GM21786 (cell line): ENCODE data around the gene UBE2I.

ENCODE experiments used
- ATAC-seq: cut with Tn5 transposase; IDR thresholded peaks from one replicate; pipeline ENCODE4 v1.9.1; 2021; ENCODE audit not compliant: unreplicated experiment

Gene UBE2I

DNA sequence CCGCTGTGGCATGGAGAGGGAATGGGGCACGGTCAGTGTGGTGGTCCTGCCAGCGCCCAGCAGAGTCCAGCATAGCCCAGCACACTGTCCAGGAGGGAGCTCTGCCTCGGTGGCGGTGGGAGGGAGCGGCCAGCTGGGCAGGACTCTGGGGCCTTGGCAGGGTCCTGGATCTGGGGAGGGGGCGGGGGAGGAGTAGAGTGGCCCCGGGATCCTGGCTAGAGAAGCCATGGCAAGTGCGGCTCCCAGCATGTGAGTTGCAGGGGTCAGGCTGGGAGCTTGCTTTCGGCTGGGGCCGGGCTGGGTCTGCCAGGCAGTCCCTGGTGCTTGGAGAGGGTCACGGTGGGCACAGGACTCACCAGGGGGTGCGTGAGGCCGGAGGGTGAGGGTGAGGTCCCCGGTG lies 46.2 kb downstream of the UBE2I start:
- ATAC-seq, result no peak

DNA sequence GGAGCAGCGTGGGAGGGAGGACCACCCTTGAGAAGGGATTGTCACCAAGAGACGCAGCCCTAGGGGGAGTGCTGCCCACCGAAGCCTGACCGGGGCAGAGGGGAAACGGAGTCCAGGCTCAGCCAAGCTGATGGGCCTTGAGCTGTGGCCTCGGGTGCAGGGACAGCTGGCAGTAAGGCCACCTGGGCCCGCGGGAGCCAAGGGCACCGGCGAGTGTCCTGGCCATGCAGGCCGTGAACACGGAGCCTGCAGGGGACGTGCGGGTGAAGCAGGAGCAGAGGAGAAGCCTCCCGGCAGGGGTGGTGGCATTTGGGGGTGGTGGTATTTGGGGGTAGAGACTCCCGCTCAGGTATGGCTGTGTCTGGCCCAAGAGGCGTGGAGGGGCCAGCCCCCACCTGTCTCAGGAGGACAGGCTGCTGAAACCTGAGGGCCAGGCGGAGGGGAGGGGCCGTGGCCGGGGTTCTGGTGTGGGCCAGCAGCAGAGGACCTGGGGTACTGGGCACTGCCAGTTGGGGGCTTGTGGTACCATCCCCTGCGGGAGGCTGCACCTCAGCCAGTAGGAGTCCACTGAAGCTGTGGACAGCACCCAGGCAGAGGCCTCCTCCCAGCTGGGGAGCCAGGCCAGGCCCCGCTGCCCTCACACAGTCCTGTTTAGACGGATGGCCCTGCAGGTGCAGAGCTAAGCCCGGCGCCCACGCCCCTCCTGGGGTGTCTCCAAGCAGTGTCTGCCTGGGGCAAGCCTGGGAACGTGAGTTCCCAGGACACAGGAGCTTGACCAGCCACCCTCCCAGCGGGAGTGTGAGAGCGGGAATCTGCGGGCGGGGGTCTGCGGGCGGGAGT lies 46.8 kb downstream of the UBE2I start:
- ATAC-seq, result no peak

DNA sequence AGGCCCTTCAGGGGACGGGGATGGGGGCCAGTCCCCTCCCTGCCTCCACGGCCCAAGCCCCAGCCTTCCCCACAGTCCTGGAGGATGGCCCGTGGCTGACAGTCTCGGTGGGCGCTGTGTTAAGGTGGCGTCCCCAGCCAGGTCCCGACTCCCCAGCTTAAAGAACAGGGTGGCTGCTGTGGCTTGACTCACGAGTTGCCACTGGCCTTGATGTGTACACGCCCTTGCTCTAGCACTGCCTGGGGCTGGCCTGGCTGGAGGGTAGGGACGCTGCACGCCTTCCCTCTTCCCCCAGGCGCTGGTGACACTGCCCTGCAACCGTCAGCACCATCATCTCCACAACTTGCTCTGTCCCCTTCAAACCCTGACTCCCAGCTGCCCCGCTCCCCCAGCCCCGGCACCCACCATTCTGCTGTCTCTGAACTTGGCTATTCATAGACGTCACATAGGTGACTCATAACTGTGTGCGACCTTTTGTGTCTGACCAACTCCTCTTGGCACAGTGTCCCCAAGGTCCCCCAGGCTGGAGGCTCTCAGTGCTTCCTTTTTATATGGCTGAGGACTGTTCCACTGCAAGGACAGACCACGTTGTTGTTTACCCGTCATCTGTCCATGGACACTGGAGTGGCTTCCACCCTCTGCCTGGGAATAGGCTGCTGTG lies 48.6 kb downstream of the UBE2I start:
- ATAC-seq, result no peak

DNA sequence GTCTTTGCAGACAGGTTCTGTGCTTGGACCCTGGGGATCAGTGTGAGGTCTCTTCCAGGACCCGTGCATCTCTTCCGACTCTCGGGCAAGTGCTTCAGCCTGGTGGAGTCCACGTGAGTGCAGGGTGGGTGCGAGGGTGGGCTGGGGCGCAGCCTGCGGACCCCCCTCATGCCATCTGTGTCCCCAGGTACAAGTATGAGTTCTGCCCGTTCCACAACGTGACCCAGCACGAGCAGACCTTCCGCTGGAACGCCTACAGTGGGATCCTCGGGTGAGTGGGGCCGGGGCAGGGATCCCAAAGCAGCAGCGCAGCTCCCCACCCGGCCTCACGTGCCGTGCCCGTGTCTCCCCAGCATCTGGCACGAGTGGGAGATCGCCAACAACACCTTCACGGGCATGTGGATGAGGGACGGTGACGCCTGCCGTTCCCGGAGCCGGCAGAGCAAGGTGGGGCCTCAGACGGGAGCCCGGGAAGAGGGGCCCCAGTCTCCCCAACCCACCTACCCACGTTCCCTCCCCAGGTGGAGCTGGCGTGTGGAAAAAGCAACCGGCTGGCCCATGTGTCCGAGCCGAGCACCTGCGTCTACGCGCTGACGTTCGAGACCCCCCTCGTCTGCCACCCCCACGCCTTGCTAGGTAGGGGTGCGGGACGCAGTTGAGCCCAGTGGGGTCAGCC lies 52.4 kb downstream of the UBE2I start:
- no peak for ATAC-seq

DNA sequence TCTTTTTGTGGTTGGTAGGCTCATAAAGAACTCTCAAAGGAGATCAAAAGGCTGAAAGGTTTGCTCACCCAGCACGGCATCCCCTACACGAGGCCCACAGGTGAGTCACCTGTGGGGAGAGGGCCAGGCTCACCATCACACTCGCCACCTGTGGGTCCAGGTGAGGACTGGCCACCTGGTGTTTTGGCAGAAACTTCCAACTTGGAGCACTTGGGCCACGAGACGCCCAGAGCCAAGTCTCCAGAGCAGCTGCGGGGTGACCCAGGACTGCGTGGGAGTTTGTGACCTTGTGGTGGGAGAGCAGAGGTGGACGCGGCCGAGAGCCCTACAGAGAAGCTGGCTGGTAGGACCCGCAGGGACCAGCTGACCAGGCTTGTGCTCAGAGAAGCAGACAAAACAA lies 53.4 kb downstream of the UBE2I start:
- no peak for ATAC-seq

DNA sequence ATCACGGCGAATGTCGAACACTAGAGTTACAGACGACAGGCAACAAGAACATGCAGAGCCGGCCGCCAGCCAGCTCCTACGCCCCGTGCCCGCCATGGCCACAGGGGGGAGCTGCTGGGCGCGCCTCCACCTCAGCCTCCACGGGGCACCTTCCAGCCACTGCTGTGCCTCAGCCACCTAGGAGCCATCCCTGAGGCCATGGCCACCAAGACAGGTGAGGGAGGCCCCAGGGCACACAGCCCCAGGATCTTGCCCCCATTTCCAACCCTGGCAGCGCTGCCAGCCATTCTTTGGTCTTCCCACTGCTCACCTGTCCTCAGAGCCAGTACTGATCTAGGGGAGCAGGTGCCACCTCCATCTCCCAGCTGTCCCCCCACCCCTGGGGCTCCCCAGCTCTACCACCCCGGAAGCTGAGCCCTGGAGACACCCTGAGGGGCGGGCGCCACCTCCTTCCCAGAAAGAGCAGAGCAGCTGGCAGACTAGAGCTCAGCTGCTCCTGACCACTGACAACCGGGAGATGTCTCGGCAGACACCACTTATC lies 54.1 kb downstream of the UBE2I start:
- no peak for ATAC-seq

DNA sequence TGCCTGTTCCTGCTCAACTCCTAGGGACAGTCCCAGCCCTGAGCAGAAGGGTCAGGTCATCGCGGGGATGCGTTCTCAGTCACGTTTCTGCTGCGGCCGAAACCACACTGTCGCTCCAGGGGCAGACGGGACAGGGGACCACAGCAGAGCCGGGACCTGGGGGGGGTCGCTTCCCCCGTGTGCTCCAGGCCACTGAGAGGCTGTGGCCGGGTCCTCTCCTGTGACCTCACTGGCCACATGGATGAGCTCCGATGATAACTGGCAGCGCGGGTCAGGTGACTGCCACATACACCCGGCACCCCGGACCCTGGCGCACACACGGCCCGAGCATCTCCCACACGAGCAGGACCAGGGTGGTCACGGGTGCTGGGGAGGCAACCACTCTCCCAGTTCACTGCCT lies 55.1 kb downstream of the UBE2I start:
- ATAC-seq, result no peak

DNA sequence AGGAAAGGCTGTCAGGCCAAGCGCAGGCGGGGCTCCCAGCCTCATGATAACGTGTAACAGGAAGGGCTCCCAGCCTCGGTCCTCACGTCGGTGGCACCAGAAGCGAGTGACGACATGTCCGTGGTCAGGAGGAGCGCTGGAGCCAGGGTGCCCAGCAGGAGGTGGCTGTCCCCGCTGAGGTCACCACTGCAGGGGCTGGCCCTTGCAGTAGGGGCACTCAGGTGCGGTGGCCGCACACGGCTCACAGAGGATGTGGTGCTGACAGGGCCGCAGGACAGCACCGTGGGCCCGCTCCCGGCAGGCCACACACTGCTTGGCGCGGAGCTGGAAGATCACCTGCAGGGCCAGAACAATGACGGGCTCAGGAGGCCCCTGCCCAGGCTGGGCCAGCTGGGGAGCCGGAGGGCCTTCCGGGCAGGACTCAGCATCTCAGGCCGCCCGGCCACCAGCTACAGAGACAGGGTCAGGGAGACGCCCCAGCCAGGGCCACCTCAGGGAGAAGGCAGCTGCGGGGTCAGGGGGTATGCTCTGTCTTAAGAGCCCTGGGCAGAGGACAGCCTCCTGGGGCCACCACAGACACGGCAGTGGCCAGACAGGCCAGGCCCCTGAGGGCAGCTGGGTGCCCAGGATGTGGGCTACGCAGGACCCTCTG lies 56.8 kb downstream of the UBE2I start:
- ATAC-seq, result no peak

DNA sequence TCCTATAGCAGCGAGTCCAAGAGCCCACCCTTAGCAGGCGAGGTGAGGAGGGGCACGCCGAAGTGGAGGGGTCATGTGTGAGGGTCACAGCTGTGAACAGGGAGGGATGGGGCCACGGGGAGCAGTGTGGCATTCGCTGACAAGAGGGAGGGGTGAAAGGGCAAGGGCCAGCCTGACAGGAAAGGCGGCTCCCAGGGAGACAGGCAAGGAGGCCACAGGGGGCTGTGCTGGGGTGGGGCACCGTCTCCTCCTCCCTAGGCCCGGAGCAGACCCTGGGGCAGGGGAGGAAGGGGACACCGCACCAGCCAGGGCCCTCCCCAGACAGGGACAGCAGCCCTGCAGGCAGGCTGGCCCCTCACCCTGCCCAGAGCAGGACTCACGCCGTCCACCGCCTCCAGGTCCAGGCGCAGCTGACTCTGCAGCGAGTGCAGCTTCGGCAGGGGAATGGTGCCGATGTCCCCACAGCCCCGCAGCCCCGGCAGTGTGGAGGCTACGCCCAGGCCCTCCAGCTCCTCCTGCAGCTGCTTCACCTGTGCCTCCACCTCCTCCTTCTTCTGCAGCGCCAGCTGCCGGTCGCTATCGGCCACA lies 57.4 kb downstream of the UBE2I start:
- ATAC-seq, result no peak

DNA sequence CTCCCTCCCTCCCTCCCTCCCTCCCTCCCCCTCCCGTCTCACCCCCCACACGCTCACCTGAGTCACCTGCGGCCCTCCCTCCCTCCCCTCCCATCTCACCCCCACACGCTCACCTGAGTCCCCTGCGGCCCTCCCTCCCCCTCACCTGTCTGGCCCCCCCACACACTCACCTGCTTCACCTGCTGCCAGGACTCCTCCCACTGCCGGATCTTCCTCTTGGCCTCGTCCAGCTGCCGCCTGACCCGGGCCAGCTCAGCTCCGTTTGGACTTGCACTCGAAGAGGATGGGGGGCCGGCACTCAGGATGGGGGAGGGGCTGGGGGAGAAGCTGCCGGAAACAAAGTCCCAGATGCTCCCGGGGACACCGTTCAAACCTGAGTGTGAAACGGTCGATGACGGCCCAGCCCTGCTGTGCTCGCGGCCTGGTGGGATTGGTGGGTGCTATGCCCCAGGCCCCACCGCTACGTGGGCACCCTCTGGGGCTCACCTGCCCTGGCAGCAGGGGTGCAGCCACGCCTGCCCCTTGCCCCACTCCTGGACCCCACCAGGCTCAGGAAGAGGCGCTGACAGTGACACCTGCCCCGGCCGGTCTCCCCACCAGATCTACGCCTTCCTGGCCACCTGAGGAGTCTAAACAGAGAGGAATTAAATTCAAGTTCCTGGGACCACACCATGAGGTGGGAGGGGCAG lies 58.2 kb downstream of the UBE2I start:
- ATAC-seq, result no peak

DNA sequence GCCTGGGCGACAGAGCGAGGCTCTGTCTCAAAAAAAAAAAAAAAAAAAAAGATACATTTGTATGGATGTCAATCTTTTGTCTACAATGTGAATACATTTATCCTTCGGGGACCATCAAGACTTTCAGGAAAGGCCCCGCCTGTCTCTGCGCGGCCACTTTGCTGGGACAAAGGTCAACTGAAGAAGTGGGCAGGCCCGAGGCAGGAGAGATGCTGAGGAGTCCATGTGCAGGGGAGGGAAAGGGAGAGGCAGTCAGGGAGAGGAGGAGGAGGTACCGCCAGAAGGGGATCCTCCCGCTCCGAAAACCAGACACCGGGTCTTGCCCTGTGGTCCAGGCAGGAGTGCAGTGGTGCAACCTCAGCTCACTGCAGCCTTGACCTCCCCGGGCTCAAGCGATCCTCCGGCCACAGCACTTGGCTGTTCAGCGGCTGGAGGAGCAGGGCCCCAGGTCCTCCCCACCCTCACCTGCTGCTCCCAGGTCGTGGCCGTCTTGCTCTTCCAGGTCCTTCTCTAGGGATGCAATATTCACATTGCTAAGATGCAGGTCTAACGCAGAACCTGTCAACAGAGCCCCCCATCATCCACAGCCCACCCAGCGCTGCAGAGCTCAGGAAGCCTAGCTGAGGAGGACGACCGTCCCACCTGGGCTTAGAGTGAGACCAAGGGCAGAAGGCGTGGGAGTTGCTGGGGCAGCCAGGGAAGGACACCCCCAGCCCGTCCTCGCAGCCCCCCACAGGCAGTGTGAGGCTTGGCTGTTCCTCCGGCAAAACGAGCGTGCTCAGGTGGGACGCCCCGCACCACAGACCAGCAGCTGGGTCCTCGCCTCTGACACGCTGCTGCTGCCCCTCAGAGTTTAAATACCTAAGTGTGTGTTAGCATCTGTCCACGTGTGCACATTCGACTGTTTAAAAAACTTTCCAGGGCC lies 61.9 kb downstream of the UBE2I start:
- no peak for ATAC-seq

DNA sequence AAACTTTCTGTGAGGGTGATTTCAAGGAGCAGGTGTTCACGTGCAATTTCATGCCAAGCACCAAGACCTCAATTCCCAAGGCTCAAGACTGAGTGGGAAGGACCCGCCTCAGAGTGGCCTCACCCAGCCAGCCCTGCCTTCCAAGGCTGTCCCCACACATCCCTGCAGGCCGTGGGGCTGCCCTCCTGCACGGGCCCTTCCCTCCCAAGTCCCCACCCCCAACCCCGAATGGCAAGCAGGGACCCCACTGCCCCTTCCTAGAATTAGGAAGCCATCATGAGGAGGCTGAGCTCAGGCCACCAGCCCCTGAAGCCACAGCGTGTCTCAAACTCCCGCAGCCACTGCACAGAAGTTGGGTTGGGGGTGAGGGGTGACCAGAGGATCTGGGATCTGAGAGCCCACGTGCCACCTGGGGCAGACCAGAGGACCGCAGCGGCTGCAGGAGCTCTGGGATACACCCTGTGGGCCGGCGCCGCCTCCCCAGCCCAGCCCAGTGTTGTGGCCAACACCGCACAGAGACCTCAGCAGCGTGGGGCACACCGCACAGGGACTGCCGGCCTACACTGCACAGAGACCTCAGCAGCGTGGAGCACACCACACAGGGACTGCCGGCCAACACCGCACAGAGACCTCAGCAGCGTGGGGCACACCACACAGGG lies 63.0 kb downstream of the UBE2I start:
- no peak for ATAC-seq

DNA sequence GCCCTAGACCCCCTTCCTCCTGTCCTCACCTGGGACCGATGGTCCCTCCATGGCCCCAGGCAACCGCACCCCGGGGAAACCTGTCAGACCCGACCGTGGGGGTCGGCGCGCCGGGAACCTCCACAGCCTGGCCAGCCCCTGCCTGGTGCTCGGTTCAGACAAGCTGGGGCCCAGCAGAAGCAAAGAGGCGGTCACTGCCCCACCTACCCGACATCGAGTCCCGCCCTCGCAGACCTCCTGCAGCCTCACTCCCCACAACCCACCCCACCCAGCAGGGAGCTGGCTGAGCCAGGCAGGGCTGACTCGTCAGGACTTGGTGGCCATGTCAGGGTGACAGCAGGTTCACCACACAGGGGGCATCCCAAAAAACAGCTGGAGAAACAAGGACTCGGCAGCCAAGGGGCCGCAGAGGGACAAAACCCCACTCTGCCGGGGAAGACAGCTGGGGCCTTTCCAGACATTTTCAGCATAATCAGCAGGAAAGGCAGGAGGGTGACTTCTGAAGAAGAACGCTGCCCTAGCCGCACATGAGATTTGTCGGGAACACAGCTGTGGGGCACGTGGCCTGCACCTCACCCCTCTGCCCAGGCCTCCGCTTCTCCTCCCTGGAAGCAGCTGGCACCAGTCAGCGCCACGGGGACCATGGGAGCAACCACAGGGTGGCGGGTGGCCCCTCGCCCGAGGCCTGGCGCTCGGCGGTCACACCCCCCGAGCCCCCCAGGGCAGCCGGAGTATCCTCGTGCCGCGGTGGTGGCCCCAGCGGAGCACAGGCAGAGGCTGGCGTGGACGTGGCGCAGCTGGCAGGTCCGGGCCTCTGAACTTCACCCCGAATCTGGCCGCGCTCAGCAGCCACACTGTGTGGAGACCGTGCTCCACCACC lies 65.2 kb downstream of the UBE2I start:
- ATAC-seq, result no peak

DNA sequence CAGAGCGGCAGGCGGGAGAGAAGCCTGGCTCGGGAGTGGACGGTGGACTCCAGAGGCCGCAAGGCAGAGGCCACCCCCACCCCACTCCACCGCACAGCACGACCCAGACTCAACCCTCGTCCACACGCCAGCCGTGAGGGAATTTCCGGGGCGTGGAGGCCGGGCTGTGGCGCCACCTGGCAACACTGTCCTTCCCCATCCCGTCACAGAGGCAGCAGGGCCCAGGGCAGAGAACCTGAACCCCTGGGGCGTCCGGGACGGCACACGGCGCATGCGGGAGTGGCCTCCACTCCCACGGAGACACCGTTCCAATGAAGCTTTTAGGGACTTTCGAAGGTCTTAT lies 65.8 kb downstream of the UBE2I start:
- ATAC-seq, result no peak

DNA sequence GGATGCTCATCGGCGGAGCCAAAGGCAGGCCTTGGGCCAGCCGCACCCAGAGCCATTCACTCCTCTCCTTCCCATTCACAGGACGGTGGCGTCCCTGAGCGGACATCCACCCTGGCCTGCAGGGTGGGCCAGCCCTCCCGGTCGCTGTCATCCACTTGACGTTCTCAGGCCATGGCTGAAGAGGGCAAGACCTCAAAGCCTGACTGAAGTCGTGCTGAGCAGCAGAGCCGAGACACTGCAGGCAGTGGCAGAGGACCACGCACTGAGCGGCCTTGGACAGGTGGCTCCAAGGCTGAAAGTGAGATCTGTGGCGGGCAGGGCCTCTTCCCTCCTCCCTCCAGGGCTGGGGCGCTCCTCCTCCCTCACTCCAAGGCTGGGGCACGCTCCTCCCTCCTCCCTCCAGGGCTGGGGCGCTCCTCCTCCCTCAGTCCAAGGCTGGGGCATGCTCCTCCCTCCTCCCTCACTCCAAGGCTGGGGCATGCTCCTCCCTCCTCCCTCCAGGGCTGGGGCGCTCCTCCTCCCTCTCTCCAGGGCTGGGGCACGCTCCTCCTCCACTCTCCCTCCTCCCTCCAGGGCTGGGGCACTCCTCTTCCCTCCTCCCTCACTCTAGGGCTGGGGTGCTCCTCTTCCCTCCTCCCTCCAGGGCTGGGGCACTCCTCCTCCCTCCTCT lies 66.4 kb downstream of the UBE2I start:
- ATAC-seq, result no peak
